Smooth muscle cell of the brain vasculature (primary cell): ENCODE data around the gene PRKG2.
"Not testable (repeated sequence)": the region's sequence is repeated elsewhere in the genome, so short reads cannot be mapped to it uniquely, and the experiment has no call there.

Source experiments
- DNase-seq: peaks from one replicate; pipeline ENCODE4 v3.0.0-alpha.2; 2012; ENCODE audit warnings: low read depth, low spot score

PRKG2 gene

DNA sequence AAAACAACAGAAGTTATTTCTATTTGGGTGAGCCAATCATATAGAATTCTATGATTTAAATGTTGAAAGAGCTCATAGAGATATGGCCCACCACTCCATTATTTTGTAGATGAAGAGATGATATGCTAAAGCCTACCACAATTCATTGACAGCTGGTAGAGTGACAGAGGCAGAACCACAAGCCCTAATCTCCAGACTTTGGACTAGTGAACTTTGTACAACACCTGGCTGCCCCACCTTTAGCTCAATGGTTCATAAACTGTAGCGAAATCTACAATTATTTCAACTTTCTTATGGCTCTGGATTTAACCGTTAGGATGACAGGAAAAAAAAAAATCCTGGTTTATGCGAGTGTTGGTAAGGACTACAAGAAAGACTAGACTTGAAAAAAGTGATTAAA, 50.9 kb downstream of the PRKG2 start:
- no peak for DNase-seq

DNA sequence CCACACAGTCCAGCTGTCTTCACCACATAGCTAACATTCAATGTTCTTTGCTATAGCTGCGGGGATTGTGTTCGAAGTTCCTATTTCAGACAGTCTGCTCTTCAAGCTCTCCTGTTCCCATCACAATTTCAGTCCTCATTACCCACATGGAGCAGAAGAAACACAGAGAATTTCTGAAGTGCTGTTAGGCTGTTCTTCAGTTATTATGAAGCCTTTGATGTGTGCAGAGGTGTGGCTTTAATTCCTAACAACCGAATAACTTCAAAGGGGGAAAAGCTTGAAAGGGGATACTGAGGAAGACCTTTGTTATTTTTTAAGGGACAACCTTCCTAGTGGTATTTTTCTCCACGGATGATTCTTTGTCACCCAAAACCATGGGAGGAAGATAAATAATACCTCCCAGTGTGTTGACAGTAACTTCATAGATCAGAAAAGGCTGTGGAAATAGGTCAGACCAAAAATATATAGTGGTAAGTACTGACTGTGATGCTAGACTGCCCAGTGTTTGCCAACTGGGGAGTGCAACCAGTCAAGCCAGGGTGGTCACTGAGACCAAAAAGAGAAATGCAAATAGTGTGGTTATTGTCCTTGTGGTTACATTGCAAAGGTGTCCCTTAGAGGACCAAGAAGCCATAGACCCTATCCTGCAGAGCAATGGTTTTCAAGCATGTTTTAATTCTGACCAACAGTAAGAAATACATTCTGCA, 52.1 kb downstream of the PRKG2 start:
- DNase-seq: no peak

DNA sequence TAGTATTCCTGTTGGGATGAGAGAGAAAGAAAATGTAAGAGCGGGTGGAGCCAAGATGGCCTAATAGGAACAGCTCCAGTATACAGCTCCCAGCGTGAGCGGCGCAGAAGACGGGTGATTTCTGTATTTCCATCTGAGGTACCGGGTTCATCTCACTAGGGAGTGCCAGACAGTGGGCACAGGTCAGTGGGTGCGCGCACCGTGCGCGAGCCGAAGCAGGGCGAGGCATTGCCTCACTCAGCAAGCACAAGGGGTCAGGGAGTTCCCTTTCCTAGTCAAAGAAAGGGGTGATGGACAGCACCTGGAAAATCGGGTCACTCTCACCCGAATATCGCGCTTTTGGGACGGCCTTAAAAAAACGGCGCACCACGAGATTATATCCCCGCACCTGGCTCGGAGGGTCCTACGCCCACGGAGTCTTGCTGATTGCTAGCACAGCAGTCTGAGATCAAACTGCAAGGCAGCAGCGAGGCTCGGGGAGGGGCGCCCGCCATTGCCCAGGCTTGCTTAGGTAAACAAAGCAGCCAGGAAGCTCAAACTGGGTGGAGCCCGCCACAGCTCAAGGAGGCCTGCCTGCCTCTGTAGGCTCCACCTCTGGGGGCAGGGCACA, 61.2 kb downstream of the PRKG2 start:
- not testable (repeated sequence) for DNase-seq

DNA sequence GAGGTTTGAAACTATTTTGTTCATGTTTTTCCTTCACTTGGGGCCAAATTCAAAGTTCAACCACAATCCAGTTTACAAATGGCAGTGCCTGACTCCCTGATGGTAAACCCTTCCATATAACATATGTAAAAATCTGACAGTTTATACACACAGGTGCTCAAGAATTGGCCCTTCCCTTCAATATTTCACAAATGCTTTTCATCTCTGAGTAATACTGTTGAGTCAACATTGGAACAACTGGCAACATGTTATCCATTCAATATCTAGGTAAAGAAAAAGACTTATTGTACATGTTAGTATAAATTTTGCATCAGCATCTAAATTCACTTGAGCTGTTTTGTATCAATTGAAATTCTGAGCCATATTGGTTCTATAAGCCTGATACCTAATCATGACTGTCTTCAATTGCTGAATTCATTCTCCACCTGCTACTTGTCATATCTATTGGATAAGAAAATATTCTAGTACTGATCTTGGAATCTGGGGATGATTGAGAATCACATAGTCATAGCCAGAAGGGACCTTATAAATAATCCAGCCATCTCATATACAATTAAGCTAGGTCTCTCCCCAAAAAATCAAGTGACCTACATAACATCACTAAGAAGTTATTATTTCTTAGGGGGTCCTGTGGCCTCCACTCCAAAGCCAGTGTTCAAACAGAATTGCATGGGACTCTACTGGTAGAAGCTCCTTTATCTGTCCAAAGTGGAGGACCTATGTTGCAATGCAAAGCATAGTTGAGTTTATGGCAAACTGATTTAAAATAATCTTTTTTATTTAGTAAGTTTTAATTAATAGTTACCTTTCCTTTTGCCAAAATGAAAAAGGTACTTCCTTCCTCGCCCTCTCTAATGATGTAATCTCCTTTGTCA, 61.9 kb downstream of the PRKG2 start:
- no peak for DNase-seq

DNA sequence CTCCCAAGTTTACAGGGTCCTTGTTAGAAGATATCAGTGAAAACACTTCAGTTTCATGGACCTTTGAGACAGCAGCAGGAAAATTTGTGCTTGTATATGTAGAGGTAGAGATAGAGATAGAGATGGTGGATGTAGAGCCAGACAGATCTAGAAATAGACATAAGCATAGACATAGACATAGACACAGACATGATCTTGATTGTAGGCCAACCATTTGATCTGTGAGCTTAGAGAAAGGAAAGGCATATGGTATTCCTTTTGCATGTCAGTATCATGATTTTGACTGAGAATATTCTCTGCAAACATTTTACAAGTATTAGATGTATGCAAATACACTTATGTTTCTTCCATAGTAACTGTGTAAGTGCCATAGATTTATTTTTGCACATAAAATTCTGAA, 65.0 kb downstream of the PRKG2 start:
- DNase-seq: no peak

DNA sequence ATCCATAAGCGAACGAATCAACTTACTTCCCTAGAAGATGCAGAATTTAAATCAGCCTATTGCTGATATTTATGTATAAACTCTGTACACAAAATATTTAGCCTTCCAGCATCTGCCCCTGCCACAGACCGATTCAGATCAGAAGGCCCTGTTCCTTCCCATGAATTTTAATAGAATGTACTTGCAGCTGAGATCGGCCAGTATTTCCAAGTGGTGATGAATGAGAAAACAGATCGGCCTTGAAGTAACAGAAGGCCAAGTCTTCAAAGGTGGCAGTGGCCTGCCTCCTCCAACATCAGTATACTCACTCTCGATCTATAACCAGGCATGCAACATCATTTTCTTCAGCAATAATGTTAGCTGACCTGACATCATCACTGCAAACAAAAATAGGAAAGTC, 66.4 kb downstream of the PRKG2 start:
- no peak for DNase-seq

DNA sequence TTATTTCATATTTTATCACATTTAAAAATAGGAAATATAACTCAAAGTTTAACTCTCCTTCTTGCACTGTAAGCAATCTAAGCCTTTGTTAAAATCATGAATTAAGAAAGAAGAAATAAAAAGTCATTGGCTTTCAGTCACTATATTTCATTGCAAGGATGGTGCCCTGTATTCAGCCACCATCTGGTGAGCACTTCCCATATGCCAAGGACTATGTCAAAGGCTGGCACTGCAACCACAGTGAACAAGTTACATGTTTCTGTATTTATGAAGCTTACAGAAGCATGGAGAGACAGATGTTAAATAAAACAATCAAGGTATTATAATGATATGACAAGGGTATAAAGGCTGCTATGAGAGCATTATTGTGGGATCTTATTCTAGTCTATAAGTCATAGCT, 68.6 kb downstream of the PRKG2 start:
- DNase-seq: no peak

DNA sequence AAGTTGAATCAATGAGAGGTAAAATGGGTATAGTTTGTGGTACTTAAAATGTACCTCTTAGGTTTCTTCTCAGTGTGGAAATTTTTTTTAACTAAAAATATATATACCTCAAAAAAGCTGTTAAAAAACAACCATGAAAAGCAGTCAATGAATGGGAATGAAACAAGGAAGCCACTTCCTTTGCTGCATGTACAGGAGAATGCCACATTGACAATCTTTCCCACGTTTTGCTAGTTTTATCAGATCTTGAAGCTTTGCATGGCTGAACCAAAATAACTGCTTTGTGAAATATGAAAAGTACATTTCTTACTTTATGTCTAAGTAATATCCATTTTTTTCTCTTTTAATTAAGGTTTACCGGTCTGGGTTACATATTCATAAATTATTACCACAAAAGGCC, 71.8 kb downstream of the PRKG2 start:
- no peak for DNase-seq

DNA sequence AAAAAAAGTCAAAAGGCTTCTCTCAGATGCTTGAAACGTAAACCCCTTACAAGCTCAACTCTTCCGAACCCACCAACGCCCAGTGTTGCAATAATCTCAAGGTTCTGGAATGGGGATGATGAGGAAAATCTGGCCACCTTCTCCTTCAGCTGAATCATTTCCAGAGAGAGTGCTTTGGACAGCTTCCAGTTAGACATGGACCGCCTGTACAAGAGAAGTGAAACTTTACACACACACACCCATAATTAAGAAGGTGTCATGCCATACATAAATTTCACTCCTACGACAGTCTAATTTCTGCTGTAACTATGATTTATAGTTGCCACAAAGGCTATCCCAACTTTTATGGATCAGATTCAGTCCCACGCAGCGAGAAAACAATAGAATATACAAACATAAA, 72.3 kb downstream of the PRKG2 start:
- DNase-seq: no peak

DNA sequence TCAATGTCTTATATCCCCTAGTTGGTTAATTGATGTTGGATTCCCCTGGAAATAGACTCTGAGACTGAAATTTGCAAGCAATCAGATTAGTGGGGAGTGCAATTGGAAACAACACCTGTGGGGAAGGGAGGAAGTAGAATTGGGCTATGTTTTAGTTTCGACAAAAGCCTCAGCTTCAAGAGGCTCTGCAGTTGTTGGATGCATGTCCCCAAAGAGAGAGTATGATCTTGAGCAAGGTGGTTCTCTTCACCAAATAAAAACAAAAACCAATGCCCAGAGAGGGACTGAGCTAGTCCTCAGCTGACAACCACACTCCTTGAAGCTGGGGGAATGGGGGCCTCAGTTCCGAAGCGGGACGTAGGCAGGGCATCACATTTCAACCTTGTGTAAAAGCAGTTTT, 77.1 kb downstream of the PRKG2 start:
- no peak for DNase-seq

DNA sequence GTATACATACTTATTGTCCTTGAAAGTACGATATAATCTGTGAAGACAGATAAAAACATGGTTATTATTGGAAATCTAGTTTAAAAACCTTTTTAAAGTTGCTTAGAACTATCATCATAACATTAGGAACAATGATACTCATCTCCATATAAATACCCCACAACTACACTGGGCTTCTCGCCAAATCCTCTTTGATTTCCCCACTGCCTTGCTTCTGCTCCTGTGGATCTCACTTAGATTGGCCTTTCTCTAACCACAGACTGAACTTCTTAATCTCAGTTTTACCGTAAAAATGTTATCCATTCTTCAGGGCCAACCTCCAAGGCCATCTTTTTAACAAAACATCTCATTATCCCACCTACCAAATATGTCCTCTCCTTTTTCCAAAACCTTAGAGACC, 77.6 kb downstream of the PRKG2 start:
- DNase-seq: no peak

DNA sequence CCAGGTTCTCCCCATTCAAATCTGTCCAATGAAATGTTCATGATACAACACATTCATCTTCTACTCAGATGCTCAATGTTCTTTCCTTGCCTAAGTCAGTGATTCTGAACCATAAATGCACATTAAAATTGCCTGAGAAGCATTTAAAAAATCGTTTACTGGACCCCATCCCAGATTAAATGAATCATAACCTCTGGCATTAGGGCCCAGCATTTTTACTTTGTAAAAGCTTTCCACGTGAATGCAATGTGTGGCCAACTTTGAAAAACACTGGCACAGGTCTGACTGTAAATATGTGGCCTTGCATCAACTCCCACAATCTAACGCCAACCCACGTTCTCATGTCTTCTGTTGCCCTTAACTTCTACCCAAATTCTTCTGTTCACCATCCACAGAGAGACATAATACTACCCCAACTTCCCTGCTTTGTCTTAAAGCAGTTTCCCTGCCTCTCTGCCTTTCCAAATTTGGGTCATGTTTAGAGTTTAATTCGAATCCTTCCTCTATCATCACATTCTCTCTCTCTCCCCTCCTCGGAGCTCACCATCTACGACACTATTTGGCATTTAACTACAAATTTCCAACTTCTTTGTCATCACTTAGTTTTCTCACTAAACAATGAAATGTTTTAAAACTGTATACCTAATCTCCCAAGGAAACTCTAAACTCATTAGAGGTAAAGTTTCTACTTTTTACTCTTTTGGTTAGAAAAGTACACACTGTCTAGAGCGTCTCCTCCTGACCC, 78.7 kb downstream of the PRKG2 start:
- DNase-seq: no peak

DNA sequence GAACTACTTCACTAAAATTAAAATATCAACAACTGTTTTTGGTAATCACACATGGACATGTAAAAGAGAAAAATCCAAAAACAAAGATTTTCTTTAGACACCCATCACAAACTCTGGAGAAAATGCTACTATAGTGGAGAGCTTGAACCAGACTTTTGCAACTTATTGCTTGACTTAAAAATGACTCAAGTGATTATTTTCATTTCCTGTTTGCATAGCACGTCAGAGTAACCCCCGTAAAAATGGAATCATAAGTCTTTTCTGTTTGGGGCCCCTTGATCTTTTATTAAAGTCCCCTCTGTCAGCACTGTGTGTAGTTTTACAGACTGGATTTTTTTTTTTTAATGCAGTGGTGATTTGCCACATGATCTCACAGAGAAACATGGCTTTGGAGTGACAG, 79.5 kb downstream of the PRKG2 start:
- no peak for DNase-seq

DNA sequence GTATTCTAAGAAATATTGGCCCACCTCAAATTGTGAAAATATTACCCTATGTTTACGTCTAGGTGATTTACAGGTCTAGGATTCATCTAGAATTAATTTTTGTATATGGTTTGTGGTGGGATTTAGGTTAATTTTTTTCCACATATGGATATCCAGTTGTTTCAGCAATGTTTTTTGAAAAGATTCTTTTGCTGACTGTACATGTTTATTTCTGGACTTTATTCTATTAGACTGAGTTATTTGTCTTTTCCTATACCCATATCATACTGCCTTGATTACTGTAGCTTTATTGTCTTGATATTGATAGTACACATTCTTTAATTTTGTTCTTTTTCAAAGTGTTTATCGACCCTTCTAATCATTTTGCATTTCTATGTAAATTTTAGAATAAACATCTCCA, 83.5 kb downstream of the PRKG2 start:
- no peak for DNase-seq

DNA sequence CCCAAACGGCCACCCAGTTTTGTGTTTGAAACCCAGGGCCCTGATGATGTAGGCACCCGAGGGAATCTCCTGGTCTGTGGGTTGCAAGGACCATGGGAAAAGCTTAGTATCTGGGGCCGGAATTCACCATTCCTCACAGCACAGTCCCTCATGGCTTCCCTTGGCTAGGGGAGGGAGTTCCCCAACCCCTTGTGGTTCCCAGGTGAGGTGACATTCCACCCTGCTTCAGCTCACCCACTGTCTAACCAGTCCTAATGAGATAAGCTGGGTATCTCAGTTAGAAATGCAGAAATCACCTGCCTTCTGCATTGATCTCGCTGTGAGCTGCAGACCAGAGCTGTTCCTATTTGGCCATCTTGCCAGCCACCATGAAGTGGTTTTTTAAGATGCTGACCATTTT, 84.0 kb downstream of the PRKG2 start:
- DNase-seq: no peak

DNA sequence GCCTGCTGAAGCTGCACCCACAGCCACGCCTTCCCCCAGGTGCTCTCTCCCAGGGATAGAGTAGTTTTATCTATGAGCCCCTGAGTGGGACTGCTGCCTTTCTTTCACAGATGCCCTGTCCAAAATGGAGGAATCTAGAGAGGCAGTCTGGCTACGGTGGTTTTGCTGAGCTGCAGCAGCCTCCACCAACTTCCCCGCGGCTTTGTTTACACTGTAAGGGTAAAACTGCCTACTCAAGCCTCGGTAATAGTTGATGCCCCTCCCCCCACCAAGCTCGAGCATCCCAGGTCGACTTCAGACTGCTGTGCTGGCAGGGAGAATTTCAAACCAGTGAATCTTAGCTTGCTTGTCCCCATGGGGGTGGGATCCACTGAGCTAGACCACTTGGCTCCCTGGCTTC, 84.5 kb downstream of the PRKG2 start:
- no peak for DNase-seq

DNA sequence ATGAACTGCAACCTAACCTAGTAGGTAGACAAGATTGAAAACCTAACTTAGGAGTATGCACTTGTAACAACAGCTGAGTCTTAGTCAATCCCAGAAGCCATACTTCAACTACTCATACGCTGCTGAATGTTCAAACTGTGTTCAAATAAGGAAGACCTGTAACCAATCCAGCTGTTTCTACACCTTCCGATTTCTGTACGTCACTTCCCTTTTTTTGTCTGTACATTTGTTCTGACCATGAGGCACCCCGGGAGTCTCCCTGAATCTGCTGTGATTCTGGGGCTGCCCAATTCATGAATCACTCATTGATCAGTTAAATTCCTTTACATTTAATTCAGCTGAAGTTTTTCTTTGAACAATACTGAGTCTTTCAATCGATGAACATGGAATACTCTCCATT, 95.0 kb downstream of the PRKG2 start:
- DNase-seq: no peak

DNA sequence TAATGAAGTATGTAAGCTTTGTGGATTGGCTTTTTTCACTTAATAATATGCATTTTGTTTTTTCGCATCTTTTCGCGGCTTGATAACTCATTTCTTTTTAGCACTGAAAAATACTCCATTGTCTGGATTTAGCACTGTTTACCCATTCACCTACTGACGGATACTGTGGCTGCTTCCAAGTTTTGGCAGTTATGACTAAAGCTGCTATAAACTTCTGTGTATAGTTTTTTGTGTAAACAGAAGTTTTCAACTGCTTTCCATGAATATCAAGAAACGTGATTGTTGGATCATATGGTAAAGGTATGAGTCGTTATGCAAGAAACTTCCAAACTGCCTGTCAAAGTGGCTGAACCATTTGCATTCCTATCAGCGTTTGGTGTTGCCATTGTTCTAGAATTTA, 96.9 kb downstream of the PRKG2 start:
- DNase-seq: no peak

DNA sequence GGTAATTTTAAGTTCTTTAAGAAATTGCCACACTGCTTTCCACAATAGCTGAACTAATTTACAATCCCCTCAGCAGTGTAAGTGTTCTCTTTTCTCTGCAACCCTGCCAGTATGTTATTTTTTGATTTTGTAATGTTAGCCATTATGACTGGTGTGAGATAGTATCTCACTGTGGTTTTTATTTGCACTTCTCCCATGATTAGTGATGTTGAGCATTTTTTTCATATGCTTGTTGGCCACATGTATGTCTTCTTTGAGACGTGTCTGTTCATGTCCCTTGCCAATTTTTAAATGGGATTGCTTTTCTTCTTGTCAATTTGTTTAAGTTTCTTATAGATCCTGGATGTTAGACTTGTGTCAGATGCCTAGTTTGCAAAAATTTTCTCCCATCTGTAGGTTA, 98.5 kb downstream of the PRKG2 start:
- DNase-seq: no peak

DNA sequence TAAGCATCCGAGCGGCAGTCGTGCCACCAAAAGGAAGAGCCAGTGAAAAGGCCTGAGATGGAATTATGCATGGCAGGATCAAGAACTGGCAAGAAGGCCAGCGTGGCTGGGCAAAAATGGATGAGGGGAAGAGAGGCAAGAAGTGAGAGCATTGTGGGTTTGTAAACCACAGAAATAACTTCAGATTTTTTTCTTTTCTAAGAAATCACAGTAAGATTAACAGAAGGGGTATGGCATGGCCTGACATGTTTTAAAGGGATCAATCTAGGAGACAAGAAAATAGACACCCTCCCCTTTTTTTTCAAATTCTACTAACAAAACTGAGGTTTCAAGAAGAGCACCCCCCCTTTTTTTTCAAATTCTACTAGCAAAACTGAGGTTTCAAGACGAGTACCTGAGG, 102.0 kb downstream of the PRKG2 start:
- no peak for DNase-seq

DNA sequence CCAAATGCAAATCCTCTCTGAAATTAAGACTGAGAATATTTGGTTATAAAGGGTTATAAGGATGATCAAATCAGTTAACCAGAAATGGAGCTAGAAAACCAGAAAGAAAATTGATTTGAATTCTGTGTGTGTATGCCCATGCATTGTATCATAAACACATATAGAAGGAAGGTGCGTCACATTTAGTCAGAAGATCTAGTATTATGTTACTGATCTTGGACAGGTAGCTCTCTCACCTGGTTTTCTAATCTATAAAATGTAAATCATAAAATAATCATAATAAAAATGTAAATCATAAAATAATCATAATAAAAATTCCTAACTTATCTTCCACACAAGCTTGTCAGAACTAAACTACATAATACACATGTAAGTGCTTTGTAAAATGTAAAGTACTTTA, 105.7 kb downstream of the PRKG2 start:
- DNase-seq: no peak

DNA sequence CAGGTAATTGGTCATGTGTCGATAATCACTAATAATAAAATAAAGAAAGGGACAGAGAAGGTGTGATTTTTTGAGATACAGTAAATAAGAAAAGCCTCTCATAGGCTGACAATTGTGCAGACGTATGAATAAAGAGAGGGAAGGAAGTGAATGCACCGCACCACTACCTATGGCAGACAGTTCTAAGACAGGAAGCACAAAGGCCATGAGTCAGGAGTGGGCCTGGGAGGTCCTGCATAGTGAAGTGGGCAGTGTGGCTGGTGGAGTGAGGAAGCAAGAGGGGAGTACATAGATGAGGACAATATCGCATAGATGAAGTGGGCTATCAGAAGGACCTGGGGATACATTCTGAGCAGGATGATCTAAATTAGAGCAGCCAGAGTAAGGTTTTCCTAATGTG, 108.9 kb downstream of the PRKG2 start:
- no peak for DNase-seq
